ENCODE results near the gene PFKP. TPM values are rescaled to one million over a fixed set of nuclear protein-coding genes. Genes with fewer than 3 reads are reported as not detected.
A peak's percentile ranks its signal among the peaks of the same experiment; 100 is the strongest.

The PFKP gene
- total RNA-seq, 2 donors from 2014 or later, result 58.0 to 82.3 TPM

GRCh38 chr10:3067859-3068179 is 471 bp downstream of the PFKP start:
- Mint-ChIP-seq H3K36me3 (ENCODE audit: low read depth) (peaks cover 14% of the 10 kb centered on the region), H3K4me1 (peaks cover 19% of the 10 kb centered on the region), H3K9me3 (no peaks in the 10 kb centered on the region), H3K27ac (no peak overlapping the region), H3K4me3 (peak overlapping the region; percentile 74), H3K27me3 (ENCODE audit: insufficient read depth) (peaks cover 22% of the 10 kb centered on the region)
- Histone ChIP-seq H3K27me3 (ENCODE audit: control insufficient read depth, insufficient read depth, low read length, poor library complexity, severe bottlenecking) (peaks cover 35% of the 10 kb centered on the region), H3K36me3 (ENCODE audit: control insufficient read depth, insufficient read depth, low read length) (no peaks in the 10 kb centered on the region), H3K9ac (ENCODE audit: extremely low read depth, low read length, poor library complexity, severe bottlenecking) (peak overlapping the region; percentile 44), H3K9me3 (ENCODE audit: control insufficient read depth, low read length) (no peaks in the 10 kb centered on the region), H3K4me3 (ENCODE audit: low read length) (peak overlapping the region; percentile 81), H3K4me1 (ENCODE audit: control insufficient read depth, insufficient read depth, low read length) (no peaks in the 10 kb centered on the region), H3K27ac (ENCODE audit: low read depth, low read length) (no peak overlapping the region)
- DNase-seq, result peak; percentile 67
- TF ChIP-seq CTCF (conservative IDR thresholded peaks at IDR 0.05), result no peak
- WGBS, 2 experiments (ENCODE audit: insufficient coverage in 1 of 2, insufficient read length in 1 of 2), result 0 to 1% methylated on average over 27 to 29 of the region's 29 CpGs

GRCh38 chr10:3068201-3068967 is 1.0 kb downstream of the PFKP start:
- peaks cover 35% of the 10 kb centered on the region for H3K27me3 ChIP-seq (ENCODE audit: control insufficient read depth, insufficient read depth, low read length, poor library complexity, severe bottlenecking)
- Mint-ChIP-seq H3K4me3 (peak overlapping the region; percentile 74), H3K27ac (no peak overlapping the region), H3K9me3 (no peaks in the 10 kb centered on the region), H3K36me3 (ENCODE audit: low read depth) (peaks cover 16% of the 10 kb centered on the region), H3K27me3 (ENCODE audit: insufficient read depth) (peaks cover 22% of the 10 kb centered on the region), H3K4me1 (peaks cover 23% of the 10 kb centered on the region)
- DNase-seq, result peak; percentile 81
- no peaks in the 10 kb centered on the region for H3K4me1 ChIP-seq (ENCODE audit: control insufficient read depth, insufficient read depth, low read length)
- WGBS, 2 experiments (ENCODE audit: insufficient coverage in 1 of 2, insufficient read length in 1 of 2), result 0 to 1% methylated on average over 38 to 86 of the region's 86 CpGs
- peak overlapping the region; percentile 44 for H3K9ac ChIP-seq (ENCODE audit: extremely low read depth, low read length, poor library complexity, severe bottlenecking)
- no peaks in the 10 kb centered on the region for H3K9me3 ChIP-seq (ENCODE audit: control insufficient read depth, low read length)
- no peaks in the 10 kb centered on the region for H3K36me3 ChIP-seq (ENCODE audit: control insufficient read depth, insufficient read depth, low read length)
- H3K4me3 ChIP-seq (ENCODE audit: low read length), result peak overlapping the region; percentile 81
- peak; percentile 37 for TF ChIP-seq CTCF (conservative IDR thresholded peaks at IDR 0.05)
- no peak overlapping the region for H3K27ac ChIP-seq (ENCODE audit: low read depth, low read length)

- Histone ChIP-seq H3K9me3 (ENCODE audit: control insufficient read depth, low read length) (no peaks in the 10 kb centered on the region), H3K27me3 (ENCODE audit: control insufficient read depth, insufficient read depth, low read length, poor library complexity, severe bottlenecking) (peaks cover 30% of the 10 kb centered on the region), H3K4me1 (ENCODE audit: control insufficient read depth, insufficient read depth, low read length) (no peaks in the 10 kb centered on the region), H3K36me3 (ENCODE audit: control insufficient read depth, insufficient read depth, low read length) (no peaks in the 10 kb centered on the region), H3K27ac (ENCODE audit: low read depth, low read length) (no peak overlapping the region), H3K9ac (ENCODE audit: extremely low read depth, low read length, poor library complexity, severe bottlenecking) (no peak overlapping the region), H3K4me3 (ENCODE audit: low read length) (peak overlapping the region; percentile 81)
- H3K36me3 Mint-ChIP-seq (ENCODE audit: low read depth), result peaks cover 18% of the 10 kb centered on the region
- peak; percentile 76 for DNase-seq
- peaks cover 22% of the 10 kb centered on the region for H3K27me3 Mint-ChIP-seq (ENCODE audit: insufficient read depth)
- WGBS, 2 experiments (ENCODE audit: insufficient coverage in 1 of 2, insufficient read length in 1 of 2), result 18 to 31% methylated on average over 24 to 57 of the region's 57 CpGs
- H3K4me1 Mint-ChIP-seq, result peaks cover 31% of the 10 kb centered on the region
- no peak for TF ChIP-seq CTCF (conservative IDR thresholded peaks at IDR 0.05)
- peak overlapping the region; percentile 68 for H3K27ac Mint-ChIP-seq
- peak overlapping the region; percentile 74 for H3K4me3 Mint-ChIP-seq
- H3K9me3 Mint-ChIP-seq, result no peaks in the 10 kb centered on the region
Observed at GRCh38 chr10:3068968-3069737, 1.8 kb downstream of the PFKP start.
